ENCODE results near the gene ABLIM3. TPM values are rescaled to one million over a fixed set of nuclear protein-coding genes. Genes with fewer than 3 reads are reported as not detected.

ABLIM3 gene
- total and polyA plus RNA-seq, 2 donors (not counting 3 experiments of a cell fraction or from before 2014, with no cell fraction given), result 16.7 to 42.1 TPM

DNA sequence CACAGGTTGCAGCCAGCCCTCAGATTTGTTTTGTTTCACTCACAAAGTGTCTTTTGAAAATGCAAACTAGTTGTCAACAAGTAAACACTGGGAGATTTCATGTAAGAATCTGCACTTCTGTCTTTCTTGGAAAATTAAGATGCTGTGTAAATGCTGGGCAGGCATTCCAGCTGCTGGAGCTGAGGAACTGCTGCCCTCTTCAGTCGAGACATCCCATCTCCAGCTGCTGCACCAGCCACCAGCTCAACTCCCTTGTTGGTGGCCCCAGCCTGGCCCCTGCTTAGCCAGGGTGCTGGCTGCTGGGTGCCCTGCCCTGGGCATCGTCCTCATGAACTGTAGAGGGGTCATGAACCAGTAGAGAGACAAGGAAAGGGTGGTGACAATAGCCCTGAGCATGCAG is 97.2 kb downstream of the ABLIM3 start:
- H3K27me3 ChIP-seq (ENCODE audit: control insufficient read depth in 2 of 2, insufficient read depth in 2 of 2, low read length in 2 of 2), result no peaks in the 10 kb centered on the region
- DNase-seq (ENCODE audit: low read depth, low spot score) (no peak), FAIRE-seq (no peak)
- H4K20me1 ChIP-seq (replicated peaks; ENCODE audit: control insufficient read depth, extremely low read depth, insufficient read depth, low read length), result no peaks in the 10 kb centered on the region
- no peaks in the 10 kb centered on the region for H3K79me2 ChIP-seq (ENCODE audit: control insufficient read depth, insufficient read depth, low read length)
- peaks cover 9% of the 10 kb centered on the region for H3K4me1 ChIP-seq (ENCODE audit: control insufficient read depth, extremely low read depth, insufficient read depth, low read length)
- CTCF ChIA-PET, result interaction anchor here (1.2 to 3.7 kb wide), 11 partner anchors 10 to 504 kb away, joined by 4 to 31 read pairs (median 12); partner anchors contain the start of gene ABLIM3
- H3K9me1 ChIP-seq (replicated peaks; ENCODE audit: control insufficient read depth, extremely low read depth, insufficient read depth, low read length), result no peaks in the 10 kb centered on the region
- dilution Hi-C loops (cut with MboI; ENCODE audit: extremely low pct_ligation_motif_present, low sequenced_read_pairs), result no loop called here
- intact Hi-C loops (cut with micrococcal nuclease), result no loop called here
- POLR2A ChIA-PET, result no interaction called here
- no peak overlapping the region for H3K9ac ChIP-seq (replicated peaks; ENCODE audit: extremely low read depth, insufficient read depth, low read length)
- H2AFZ ChIP-seq (ENCODE audit: low read depth, low read length), result no peak overlapping the region
- no TSS peak for BruUV-seq (replicated peaks)
- no peaks in the 10 kb centered on the region for H3K9me3 ChIP-seq (replicated peaks; ENCODE audit: control insufficient read depth, insufficient read depth, low read length)
- no peak overlapping the region for H3K4me3 ChIP-seq (replicated peaks in 1 of 3; ENCODE audit: insufficient read depth in 1 of 3, low read depth in 1 of 3, low read length in 3 of 3)
- TF ChIP-seq MYC (IDR thresholded peaks at IDR 0.05; ENCODE audit: low read depth, low read length), result no peak
- TF ChIP-seq GATA2 (IDR thresholded peaks at IDR 0.05; ENCODE audit: insufficient read depth, insufficient read length, low read depth, low read length), result no peak
- no peak for TF ChIP-seq FOS (IDR thresholded peaks at IDR 0.05; ENCODE audit: borderline replicate concordance, insufficient read depth, low read length)
- no peak for TF ChIP-seq POLR2A (IDR thresholded peaks at IDR 0.05; ENCODE audit: low read depth, low read length)
- no peak for TF ChIP-seq MAX (IDR thresholded peaks at IDR 0.05; ENCODE audit: insufficient read depth, insufficient read length)
- TF ChIP-seq, protein P1, sequence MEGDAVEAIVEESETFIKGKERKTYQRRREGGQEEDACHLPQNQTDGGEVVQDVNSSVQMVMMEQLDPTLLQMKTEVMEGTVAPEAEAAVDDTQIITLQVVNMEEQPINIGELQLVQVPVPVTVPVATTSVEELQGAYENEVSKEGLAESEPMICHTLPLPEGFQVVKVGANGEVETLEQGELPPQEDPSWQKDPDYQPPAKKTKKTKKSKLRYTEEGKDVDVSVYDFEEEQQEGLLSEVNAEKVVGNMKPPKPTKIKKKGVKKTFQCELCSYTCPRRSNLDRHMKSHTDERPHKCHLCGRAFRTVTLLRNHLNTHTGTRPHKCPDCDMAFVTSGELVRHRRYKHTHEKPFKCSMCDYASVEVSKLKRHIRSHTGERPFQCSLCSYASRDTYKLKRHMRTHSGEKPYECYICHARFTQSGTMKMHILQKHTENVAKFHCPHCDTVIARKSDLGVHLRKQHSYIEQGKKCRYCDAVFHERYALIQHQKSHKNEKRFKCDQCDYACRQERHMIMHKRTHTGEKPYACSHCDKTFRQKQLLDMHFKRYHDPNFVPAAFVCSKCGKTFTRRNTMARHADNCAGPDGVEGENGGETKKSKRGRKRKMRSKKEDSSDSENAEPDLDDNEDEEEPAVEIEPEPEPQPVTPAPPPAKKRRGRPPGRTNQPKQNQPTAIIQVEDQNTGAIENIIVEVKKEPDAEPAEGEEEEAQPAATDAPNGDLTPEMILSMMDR (IDR thresholded peaks at IDR 0.05; ENCODE audit: extremely low read depth in 1 of 2, insufficient read depth in 1 of 2, low read depth in 1 of 2, low read length in 2 of 2), result no peak
- H3K27ac ChIP-seq (ENCODE audit: insufficient read depth, low read depth, low read length), result no peak overlapping the region
- H3K36me3 ChIP-seq (ENCODE audit: control insufficient read depth in 2 of 2, extremely low read depth in 1 of 2, insufficient read depth in 2 of 2, low read length in 2 of 2), result peaks cover 0 to 3% of the 10 kb centered on the region in 2 experiments
- H3K4me2 ChIP-seq (ENCODE audit: insufficient read depth, low read length), result no peak overlapping the region

DNA sequence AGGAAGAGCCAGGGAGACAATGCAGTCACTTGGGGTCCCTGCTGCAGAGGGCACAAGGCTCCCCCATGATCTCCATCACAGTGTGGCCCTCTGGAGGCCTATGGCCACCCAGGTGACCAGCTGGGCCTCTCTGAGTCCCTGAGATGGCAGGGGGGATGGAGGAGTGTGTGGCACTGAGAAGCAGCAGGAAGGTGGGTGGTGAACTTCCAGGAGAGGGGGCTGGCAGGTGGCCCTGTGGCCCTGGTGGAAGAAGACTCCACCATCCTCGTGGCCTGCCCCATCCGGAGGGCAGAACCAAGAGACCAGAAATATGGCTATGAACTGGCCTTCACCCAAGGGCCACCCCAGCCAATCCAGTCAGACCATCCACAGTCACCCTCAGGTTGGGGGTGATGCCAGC is 98.6 kb downstream of the ABLIM3 start:
- no peaks in the 10 kb centered on the region for H3K27me3 ChIP-seq (ENCODE audit: control insufficient read depth in 2 of 2, insufficient read depth in 2 of 2, low read length in 2 of 2)
- no peak overlapping the region for H2AFZ ChIP-seq (ENCODE audit: low read depth, low read length)
- H3K4me3 ChIP-seq (replicated peaks in 1 of 3; ENCODE audit: insufficient read depth in 1 of 3, low read depth in 1 of 3, low read length in 3 of 3), result no peak overlapping the region
- CTCF ChIA-PET, result interaction anchor here (1.0 to 2.0 kb wide), 3 partner anchors 9 to 109 kb away, joined by 3 to 11 read pairs (median 5); partner anchors contain the start of gene ABLIM3
- POLR2A ChIA-PET, result no interaction called here
- no peak overlapping the region for H3K27ac ChIP-seq (ENCODE audit: insufficient read depth, low read depth, low read length)
- dilution Hi-C loops (cut with MboI; ENCODE audit: extremely low pct_ligation_motif_present, low sequenced_read_pairs) (no loop called here), intact Hi-C loops (cut with micrococcal nuclease) (no loop called here)
- H3K9me3 ChIP-seq (replicated peaks; ENCODE audit: control insufficient read depth, insufficient read depth, low read length), result no peaks in the 10 kb centered on the region
- FAIRE-seq, result no peak
- no peaks in the 10 kb centered on the region for H3K9me1 ChIP-seq (replicated peaks; ENCODE audit: control insufficient read depth, extremely low read depth, insufficient read depth, low read length)
- no peak overlapping the region for H3K9ac ChIP-seq (replicated peaks; ENCODE audit: extremely low read depth, insufficient read depth, low read length)
- H4K20me1 ChIP-seq (replicated peaks; ENCODE audit: control insufficient read depth, extremely low read depth, insufficient read depth, low read length), result no peaks in the 10 kb centered on the region
- no peak for TF ChIP-seq JUN (IDR thresholded peaks at IDR 0.05; ENCODE audit: borderline replicate concordance, insufficient read depth, insufficient read length, low read depth)
- TF ChIP-seq, protein P1 (IDR thresholded peaks at IDR 0.05; ENCODE audit: extremely low read depth in 1 of 2, insufficient read depth in 1 of 2, low read depth in 1 of 2, low read length in 2 of 2), result no peak
- TF ChIP-seq POLR2A (IDR thresholded peaks at IDR 0.05; ENCODE audit: low read depth, low read length), result no peak
- no peak for TF ChIP-seq MYC (IDR thresholded peaks at IDR 0.05; ENCODE audit: low read depth, low read length)
- TF ChIP-seq FOS (IDR thresholded peaks at IDR 0.05; ENCODE audit: borderline replicate concordance, insufficient read depth, low read length), result no peak
- no peak for TF ChIP-seq EZH2 (IDR thresholded peaks at IDR 0.05; ENCODE audit: borderline replicate concordance, low read depth, low read length, severe bottlenecking)
- no peak for TF ChIP-seq GATA2 (IDR thresholded peaks at IDR 0.05; ENCODE audit: insufficient read depth, insufficient read length, low read depth, low read length)
- TF ChIP-seq POLR2AphosphoS5 (IDR thresholded peaks at IDR 0.05; ENCODE audit: insufficient read depth, low read depth, low read length), result no peak
- no peak for TF ChIP-seq MAX (IDR thresholded peaks at IDR 0.05; ENCODE audit: insufficient read depth, insufficient read length)
- DNase-seq (ENCODE audit: low read depth, low spot score), result no peak
- peaks cover 0 to 2% of the 10 kb centered on the region in 2 experiments for H3K36me3 ChIP-seq (ENCODE audit: control insufficient read depth in 2 of 2, extremely low read depth in 1 of 2, insufficient read depth in 2 of 2, low read length in 2 of 2)
- no peak overlapping the region for H3K4me2 ChIP-seq (ENCODE audit: insufficient read depth, low read length)
- peaks cover 9% of the 10 kb centered on the region for H3K4me1 ChIP-seq (ENCODE audit: control insufficient read depth, extremely low read depth, insufficient read depth, low read length)
- no TSS peak for BruUV-seq (replicated peaks)
- no peaks in the 10 kb centered on the region for H3K79me2 ChIP-seq (ENCODE audit: control insufficient read depth, insufficient read depth, low read length)
